ENCODE measurements around the gene AURKAIP1.

The AURKAIP1 gene

DNA sequence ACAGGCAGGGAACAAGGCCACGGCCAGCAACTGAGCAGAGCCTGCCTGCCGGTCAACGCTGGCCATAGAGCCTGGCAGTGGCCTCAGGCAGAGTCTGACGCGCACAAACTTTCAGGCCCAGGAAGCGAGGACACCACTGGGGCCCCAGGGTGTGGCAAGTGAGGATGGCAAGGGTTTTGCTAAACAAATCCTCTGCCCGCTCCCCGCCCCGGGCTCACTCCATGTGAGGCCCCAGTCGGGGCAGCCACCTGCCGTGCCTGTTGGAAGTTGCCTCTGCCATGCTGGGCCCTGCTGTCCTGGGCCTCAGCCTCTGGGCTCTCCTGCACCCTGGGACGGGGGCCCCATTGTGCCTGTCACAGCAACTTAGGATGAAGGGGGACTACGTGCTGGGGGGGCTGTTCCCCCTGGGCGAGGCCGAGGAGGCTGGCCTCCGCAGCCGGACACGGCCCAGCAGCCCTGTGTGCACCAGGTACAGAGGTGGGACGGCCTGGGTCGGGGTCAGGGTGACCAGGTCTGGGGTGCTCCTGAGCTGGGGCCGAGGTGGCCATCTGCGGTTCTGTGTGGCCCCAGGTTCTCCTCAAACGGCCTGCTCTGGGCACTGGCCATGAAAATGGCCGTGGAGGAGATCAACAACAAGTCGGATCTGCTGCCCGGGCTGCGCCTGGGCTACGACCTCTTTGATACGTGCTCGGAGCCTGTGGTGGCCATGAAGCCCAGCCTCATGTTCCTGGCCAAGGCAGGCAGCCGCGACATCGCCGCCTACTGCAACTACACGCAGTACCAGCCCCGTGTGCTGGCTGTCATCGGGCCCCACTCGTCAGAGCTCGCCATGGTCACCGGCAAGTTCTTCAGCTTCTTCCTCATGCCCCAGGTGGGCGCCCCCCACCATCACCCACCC, 43.7 kb downstream of the AURKAIP1 start, which contains the start of gene TAS1R3:
Gene TAS1R3, plus strand, starts transcription at position 213 of the 898 bp plus-strand sequence. Its CDS starts 66 bp downstream, at position 279.
- DNase-seq, result no peak

DNA sequence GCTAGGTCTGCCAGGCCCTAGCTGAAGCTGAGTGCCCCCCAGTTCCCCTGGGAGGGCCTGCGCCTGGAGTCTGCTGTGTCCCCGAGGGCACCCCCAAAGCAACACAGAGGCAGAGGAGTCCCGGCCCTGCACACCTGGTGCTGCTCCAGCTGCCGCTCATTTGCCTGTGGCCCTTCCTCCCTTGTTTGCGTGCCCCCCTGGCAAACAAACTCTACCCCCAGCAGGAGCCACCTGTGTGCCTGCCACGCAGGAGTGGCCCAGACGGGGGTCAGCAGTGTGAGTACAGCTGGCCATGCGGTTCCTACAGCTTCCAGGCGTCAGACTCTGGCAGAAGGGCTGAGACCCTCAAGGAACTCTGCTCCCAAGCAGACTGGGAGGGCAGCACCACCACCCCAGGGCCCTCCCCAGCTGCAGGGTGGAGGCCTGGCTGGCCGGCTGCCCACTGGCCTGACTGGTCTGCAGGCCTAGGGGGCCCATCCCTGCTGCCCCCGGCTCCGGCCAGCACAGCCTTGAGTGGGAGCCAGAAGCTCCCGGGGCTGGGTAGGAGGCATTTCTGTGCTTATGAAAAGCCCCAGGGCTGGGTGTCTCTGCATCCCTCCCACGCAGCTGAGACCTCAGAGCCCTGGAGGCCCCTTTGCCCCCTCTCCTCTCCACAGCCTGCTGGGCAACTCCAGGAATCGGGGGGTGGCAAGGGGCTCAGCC, 44.5 kb downstream of the AURKAIP1 start:
- no peak for DNase-seq

DNA sequence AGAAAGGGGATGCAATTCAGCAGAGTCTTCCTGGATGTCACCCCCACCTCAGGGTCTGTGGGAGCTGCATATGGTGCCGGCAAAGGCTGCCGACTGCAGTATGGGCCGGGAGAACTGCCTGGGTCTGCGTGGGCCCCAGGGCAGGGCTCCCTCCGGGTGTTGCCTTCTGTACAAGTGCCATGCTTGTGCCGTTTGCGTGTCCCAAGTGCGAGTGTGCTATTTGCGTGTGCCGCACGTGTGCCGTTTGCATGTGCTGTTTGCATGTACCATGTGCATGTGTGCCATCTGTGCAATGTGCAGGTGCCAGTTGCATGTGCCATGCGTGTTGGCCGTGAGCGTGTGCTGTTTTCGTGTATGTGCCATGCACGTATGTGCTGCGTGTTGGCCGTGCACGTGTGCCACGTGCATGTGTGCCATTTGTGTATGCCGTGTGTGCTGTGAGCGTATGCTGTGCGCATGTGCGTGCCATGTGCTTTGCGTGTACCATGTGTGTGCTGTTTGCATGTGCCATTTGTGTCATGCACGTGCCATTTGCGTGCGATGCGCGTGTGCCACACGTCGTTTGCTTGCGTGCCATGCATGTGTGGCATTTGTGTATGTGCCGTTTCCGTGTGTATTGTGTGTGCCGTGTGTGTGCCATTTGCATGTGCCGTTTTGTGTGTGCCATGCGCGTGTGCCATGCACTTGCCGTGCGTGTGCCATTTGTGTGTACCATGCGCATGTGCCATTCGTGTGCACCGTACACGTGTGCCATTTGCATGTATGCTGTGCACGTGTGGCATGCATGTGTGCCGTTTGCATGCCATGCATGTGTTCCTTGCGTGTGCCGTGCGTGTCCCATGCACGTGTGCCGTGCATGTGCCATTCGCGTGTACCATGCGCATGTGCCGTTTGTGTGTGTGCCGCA, 45.5 kb downstream of the AURKAIP1 start:
- DNase-seq, result no peak

DNA sequence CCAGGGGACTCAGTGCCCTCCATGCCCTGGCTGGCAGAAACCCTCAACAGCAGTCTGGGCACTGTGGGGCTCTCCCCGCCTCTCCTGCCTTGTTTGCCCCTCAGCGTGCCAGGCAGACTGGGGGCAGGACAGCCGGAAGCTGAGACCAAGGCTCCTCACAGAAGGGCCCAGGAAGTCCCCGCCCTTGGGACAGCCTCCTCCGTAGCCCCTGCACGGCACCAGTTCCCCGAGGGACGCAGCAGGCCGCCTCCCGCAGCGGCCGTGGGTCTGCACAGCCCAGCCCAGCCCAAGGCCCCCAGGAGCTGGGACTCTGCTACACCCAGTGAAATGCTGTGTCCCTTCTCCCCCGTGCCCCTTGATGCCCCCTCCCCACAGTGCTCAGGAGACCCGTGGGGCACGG, 46.8 kb downstream of the AURKAIP1 start:
- no peak for DNase-seq

DNA sequence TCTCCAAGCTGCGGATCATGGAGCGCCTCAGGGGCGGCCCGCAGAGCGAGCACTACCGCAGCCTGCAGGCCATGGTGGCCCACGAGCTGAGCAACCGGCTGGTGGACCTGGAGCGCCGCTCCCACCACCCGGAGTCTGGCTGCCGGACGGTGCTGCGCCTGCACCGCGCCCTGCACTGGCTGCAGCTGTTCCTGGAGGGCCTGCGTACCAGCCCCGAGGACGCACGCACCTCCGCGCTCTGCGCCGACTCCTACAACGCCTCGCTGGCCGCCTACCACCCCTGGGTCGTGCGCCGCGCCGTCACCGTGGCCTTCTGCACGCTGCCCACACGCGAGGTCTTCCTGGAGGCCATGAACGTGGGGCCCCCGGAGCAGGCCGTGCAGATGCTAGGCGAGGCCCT, 47.7 kb downstream of the AURKAIP1 start:
- DNase-seq, result no peak

DNA sequence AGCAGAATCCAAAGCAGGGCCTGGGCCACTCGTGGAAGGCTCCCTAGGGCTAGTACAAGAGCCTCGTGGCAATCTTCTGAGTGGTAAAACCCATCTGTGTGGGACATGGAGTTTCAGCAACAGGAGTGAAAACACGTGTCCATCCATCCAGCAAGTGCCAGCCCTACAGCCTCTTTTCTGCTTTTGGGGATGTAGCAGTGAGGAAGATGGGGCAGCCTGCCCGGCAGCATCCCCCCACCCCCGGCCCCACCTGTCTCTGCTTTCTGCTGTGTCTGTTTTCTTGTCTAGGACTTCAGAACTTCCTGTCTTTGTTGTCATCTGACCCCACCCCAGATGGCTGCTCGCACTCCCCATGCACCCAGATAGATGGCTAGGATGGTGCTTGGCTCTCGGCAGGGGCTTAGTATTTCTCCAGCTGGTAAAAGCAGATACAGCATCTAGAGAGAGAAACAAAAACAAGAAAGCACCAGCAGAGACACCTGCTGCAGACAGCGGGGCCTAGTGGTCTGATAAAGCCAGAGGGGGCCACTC, 48.9 kb downstream of the AURKAIP1 start:
- no peak for DNase-seq

DNA sequence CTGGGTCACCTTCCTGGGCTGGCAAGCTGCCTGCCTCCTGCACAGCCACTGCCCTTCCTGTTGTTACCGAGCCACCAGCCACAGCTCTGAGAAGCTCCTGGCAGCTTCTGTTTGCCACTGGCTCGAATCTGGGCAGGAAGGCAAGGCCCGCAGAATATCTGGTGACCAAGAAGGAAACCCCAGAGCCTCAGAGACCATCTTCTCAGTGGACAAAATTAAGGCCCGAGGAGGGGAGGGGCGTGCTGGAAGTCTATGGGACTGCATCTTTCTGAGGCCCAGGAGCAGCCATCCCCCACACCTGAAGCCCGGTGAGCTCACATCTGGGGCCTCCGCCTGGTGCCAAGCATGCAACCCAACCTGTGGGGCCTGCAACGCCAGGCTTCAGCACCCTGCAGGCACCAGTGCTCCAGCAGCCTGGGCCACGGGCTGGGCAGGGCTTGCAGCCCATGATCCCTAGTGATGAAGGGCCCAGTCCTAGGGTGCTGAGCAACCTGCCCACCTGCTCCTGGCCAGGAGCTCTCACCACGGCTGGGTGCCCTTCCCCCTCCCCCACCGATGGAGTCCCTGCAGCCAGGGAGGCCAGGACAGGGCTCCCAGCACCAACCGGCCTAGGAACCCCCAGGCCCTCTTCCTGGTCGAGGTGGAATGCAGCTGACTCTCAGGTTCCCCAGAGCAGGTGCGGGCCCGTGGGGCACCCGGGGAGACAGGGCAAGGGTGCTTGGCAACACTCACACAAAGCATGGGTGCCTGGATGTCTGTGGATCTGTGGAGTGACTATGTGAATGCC, 49.5 kb downstream of the AURKAIP1 start:
- DNase-seq, result no peak

DNA sequence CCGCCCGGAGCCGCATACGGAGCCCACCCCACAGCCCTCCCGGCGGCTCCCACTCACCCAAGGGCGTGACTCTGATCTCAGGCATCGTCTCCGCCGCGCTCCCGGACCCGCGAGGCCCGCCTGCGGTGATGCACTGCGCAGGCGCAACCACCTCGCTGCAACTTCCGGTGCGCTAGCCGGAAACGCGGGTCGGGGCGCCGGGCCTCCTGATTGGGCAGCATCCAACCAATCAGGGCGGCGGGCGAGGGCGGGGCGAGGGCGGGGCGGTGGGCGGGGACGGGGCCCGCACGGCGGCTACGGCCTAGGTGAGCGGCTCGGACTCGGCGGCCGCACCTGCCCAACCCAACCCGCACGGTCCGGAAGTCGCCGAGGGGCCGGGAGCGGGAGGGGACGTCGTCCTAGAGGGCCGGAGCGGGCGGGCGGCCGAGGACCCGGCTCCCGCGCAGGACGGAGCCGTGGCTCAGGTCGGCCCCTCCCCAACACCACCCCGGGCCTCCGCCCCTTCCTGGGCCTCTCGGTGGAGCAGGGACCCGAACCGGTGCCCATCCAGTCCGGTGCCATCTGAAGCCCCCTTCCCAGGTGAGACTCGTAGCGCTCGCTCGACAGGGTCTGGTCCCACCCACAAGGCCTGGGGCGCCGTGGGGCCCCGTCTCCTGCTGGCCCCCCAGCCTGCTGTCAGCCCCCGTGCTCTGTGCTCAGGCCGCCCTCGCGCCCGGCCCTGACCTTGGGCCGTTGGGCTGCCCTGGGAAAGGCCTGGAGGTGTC, 50.3 kb downstream of the AURKAIP1 start, which contains the start of the genes CPTP and INTS11:
Gene CPTP, plus strand, starts transcription at position 279 of the 764 bp plus-strand sequence. CDS start 2,109 bp downstream, outside the sequence.
Gene INTS11, minus strand, starts transcription at position 137 of the 764 bp plus-strand sequence. Its CDS starts 52 bp downstream, at position 85.
- DNase-seq, result peak; percentile 97

DNA sequence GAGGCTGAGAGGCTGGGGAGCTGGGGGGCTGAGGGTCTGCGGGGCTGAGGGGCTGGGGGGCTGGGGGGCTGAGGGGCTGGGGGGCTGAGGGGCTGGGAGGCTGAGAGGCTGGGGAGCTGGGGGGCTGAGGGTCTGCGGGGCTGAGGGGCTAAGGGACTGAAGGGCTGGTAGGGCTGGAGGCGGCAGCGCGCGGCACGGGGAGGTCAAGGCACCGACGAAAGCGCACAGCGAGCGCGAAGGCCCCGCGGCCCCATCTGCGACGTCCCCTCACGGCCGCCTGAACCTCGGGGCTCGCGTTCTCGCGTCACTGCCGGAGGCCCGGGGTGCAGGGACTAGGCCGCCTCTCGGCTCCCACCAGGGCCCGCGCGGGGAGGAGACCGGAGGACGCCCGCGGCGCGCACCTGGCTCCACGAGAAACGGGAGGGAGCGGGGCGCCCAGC, 50.9 kb downstream of the AURKAIP1 start:
- DNase-seq, result no peak

Data from effector CD4-positive, alpha-beta T cell (primary cell).